NCI-H526 (cell line): ENCODE data around the gene CPT2.

Source experiments
- DNase-seq, 2 experiments: peaks; one replicate each; lab custom pipeline; 2025; lab: John Stamatoyannopoulos, UW

The CPT2 gene

GRCh38 chr1:53262000-53262399 is 65.4 kb downstream of the CPT2 start:
- DNase-seq = no peak
